HG03378 (cell line): Measurements from ENCODE around the gene MBD6.

Experiments used
- ATAC-seq: cut with Tn5 transposase; IDR thresholded peaks from one replicate; pipeline ENCODE4 v1.9.1; 2021; ENCODE audit warnings: mild to moderate bottlenecking, moderate library complexity; ENCODE audit not compliant: unreplicated experiment

MBD6 gene, protein sequence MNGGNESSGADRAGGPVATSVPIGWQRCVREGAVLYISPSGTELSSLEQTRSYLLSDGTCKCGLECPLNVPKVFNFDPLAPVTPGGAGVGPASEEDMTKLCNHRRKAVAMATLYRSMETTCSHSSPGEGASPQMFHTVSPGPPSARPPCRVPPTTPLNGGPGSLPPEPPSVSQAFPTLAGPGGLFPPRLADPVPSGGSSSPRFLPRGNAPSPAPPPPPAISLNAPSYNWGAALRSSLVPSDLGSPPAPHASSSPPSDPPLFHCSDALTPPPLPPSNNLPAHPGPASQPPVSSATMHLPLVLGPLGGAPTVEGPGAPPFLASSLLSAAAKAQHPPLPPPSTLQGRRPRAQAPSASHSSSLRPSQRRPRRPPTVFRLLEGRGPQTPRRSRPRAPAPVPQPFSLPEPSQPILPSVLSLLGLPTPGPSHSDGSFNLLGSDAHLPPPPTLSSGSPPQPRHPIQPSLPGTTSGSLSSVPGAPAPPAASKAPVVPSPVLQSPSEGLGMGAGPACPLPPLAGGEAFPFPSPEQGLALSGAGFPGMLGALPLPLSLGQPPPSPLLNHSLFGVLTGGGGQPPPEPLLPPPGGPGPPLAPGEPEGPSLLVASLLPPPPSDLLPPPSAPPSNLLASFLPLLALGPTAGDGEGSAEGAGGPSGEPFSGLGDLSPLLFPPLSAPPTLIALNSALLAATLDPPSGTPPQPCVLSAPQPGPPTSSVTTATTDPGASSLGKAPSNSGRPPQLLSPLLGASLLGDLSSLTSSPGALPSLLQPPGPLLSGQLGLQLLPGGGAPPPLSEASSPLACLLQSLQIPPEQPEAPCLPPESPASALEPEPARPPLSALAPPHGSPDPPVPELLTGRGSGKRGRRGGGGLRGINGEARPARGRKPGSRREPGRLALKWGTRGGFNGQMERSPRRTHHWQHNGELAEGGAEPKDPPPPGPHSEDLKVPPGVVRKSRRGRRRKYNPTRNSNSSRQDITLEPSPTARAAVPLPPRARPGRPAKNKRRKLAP

DNA sequence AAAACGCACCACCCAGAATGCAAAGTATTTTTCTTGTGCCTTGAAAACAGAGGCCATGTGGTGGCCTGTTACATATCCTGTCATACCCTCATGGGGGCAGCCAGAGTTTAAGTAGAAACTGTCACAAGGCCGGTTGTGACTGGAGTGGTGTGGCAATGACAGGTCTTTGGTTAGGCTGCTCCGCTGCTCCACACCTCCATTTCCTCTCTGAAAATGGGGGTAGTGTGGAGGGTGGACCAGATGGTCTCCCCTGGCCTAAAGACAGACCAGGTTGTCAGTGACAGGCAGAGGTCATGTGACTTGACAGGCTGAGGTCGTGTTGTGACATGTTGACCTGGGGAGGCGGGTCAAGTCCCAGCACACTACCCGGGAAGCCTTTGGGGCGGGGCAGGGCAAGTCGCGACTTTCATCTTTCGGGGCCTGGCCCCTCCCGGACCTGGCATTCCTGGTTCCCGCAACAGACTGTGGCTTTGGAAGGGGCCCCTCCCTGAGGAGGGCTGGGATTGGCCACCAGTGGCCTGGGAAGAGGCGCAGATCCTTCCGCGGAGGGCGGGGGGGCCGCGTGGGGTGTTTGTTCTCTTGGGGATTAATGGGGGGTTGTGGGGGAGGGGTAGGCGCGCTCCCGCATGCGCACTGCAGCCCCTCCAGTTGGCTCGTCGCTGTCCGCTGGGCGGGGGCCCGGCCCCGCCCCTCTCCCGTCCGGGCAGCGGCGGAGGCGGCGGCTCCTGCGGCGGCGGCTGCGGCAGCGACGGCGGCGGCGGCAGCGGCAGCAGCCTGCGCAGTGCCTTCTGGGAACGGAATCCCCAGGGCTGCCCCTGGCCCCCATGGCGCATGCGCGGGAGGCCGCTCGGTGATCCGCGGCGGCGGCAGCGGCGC lies at the start of gene MBD6:
Gene MBD6 (plus strand): TSS at position 814 of the 876 bp plus-strand sequence. CDS start 1,480 bp downstream, outside the sequence.
- peak; percentile 42 for ATAC-seq

DNA sequence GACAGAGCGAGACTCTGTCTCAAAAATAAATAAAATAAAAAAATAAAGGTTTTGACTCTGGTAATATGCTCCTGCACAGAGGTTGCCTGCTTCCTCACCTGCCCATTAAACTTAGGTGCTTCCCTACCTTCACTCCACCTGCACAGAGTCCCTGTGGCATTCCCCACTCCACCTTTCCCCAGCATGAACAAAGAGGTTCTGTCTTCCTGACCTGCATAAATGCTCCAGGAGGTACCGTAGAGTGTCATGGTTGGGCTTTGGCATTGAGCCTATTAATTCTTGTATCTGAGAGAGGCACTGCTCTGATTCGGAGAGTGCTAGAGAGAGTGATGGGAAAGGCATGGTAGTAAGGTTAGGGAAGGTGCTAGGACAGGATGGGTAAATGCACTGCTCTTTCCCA lies 49.2 kb upstream of the MBD6 start:
- ATAC-seq, result no peak

DNA sequence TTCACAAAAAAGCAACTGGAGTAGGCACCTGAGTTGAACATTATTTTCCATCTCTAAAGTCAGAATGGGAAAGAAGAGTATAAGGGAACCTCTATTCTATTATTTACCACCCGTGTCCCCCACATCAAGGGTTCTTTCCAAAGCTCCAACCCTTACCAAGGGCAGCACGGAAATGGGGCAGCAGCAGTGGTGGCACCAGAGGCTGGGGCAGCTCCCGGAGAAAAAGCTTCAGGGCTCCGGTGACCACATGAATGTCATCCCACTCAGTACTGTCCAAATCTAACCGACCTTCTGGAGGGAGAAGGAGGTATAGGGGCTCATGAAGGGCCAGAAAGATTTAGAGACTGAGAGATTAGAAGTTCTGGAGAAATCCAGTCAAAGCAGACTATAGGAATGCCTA lies 48.7 kb upstream of the MBD6 start:
- no peak for ATAC-seq

DNA sequence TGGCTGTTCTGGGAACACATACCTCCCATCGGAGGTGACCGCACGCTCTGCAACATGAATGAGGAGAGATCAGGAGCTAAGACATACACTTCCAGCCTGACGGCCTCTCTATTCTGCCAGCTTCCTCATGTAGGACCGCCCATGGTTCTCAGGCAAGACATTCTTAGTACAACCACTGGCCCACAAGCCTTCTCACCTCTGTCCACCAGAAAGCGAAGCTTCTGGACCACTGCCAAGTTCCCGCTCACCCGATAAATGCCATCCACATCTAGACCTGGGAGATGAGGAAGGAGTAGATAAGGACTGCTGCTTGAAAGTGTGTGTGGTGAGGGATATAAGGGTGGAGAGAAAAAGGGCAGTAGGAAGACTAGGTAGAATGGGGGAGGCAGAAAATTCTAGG lies 48.2 kb upstream of the MBD6 start:
- ATAC-seq, result no peak

DNA sequence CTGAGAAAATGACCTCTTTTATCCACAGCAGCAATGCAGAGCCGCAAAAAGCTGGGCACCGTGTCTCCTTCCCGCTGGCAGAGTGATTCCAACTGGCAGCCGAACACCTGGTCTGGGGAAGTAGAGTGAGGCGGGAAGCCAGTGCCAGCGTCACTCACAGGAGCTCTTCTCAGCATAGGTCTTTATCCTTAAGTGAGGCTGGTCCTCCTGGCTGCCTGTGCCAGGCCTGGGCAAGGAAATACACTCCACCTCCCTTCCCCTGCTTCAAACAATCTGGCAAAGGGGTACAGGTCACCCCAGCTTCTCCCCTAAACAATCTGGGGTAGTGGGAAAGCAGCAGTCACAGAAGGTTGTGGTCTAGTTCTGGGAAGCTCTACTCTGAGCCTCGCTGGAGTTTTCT lies 47.8 kb upstream of the MBD6 start:
- ATAC-seq, result no peak

DNA sequence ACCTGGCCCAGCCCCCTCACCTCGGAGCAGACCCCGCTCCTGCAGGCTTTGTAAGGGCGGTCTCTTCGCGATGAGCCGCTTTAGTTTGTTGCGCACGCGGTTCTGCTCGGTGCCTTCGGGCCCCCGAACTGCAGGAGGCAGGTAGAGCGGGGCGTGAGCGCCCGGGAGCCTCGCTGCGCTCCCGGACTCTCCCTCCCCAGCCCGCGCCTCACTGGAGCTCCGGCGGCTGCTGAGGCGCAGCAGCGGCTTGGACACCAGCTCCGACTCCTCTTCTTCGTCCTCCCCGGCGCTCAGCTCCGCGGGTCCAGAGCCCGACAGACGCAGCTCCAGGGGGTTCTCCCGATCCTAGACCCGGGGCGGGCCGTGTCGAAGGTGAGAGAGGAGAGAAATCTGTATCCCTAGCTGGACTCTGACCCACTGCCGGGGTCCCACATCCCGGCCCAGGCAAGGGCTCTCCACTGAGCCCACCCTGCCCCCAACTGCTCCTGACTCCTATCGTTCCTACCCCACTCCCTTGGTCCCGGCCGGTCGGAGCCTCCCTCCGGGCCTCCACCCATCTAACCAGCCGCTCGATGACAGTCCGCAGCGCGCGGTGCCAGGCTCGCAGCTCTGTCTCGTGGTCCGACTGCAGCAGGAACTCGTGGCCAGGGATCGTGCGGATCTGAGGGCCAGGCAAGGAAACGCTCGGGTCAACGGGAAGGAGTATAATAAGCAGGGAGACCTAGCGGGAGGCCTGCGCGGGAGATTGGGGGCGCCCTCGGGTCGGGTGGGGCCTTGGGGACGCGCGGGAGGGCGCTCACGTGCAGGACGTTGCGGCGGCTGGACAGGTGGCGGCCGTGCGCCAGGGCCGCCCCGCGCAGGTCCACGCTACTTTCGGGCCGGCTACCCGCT lies 47.1 kb upstream of the MBD6 start:
- peak; percentile 3 for ATAC-seq

DNA sequence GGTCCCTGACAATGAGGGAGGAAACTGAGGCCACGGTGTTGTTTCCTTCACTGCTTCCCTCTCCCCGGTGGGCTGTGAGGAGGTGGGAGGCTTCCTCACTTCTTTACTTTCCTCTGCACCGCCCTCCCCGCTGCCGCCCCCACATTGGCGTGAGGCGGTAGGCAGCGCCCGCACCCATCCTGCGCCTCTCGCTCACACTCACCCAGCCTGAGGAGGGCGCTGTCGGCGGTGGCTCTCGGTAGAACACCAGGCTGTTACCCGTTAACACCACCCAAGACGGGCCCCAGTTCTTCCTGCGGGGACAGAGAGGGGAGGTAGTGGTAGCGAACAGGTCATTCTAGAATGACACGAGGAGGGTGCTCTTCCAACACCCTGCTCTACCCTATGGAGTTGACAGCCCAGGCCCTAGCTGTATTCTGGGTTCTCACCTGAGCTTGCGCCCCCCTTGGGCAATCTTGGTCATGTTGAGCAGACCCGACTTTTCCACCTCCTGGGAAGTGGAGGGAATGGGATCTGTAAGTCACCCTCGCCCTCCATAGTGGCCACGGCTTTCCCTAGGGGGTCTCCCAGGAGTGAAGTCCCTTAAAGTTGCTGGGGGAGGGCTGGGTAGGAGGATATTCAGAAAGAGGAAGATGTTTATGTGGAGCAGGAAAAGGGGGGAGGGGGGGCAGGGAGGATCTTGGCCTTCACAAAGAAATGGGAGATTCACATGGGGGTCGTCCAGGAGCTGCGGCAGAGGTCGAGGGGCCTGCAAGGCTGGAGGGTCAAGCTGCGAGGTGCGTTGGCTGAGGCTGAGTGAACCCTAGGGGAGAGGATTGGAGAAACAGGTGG lies 46.2 kb upstream of the MBD6 start:
- ATAC-seq, result peak; percentile 38

DNA sequence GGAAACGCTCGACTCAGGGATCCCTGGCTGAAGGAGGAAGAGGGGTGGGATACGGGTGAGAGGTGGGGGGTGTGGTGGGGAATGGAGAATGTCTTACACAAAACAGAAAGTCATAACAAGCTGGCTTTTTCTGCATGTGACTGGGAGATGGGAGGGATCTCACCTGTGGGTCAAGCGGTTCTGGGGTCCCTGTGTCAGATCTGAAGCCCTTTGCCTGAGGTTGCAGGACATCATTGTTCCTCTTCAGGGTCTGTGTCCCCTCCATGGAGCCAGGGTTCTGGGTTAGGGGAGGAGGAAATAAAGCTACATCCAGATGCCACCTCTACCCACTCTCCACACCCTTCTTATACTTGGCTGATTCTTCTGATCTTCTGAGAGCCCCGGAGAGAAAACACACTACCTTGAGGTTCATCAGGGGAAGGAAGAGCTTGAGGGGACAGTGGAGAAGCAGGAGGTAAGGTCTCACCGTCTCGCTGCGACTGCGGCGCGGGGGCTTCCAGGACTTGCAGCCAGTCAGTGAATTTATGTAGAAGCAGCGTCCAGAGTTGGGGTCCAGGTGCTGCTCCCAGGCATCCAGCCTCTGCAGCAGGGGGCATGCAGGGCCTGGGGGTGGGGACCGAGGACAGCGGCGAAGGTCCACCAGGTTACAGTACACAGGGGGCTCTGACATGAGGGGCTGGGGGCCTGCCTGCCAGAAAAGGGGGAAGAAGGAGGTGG lies 45.5 kb upstream of the MBD6 start:
- no peak for ATAC-seq

DNA sequence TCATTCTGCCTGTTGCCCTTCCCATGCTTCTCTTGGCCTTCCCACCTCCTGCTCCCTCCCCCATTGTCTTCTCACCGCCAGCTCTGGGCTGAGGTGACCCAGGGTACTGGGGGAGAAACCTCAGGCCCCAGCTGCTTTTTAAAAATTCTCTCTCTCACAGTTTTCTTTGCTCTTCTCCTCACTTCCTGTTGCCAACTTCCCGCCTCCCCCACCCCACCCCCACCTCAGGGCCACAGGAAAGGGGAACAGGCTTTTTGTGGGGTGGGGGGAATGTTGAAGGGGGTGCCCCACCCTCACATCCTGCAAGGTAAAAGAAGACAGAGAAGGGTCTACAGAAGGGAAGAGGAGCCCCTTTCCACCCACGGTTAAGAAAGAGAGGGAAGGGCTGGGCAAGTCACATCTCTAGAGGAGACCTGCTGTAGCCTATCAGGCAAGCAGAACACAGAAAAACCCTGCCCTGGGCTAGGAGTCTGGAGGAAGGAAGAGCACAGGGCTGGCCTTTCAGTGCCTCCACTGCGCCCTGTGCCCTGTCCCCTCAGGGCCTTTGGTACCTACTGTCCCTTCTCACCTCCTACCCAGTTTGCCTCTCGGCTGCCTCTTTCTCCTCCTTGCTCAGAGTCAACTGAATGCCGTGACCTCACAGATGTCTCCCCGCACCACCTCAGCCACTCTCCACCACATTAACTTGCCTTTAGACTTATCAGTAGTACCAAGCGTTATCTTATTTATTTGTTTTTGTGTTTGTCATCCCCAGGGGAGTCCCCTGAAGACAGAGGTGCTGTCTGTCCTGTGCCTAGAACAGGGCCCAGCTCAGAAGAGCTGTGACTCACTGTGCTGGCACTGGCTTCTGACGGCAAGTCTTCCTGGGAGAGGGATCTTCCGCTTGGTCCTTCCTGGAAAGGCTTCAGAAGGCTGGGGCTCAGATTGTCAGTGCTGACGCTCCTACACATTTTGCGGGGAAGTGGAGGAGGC lies 44.6 kb upstream of the MBD6 start:
- peak; percentile 37 for ATAC-seq

DNA sequence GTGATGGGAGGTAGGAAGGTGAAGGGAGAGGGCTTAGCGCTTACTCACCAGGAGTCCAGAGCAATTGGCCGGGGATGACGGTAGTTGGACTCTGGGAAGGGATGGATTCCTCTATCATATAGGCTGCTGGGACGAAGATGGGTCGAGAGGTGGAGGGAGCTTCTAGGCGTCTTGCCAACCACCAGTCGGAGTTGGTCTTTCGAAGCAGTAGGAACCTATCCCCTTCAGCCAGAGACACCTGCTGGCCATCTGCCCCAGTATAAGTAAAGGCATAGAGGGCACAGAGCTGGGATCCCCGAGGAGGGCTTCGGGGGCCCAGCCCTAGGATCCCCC lies 43.6 kb upstream of the MBD6 start:
- ATAC-seq, result no peak

DNA sequence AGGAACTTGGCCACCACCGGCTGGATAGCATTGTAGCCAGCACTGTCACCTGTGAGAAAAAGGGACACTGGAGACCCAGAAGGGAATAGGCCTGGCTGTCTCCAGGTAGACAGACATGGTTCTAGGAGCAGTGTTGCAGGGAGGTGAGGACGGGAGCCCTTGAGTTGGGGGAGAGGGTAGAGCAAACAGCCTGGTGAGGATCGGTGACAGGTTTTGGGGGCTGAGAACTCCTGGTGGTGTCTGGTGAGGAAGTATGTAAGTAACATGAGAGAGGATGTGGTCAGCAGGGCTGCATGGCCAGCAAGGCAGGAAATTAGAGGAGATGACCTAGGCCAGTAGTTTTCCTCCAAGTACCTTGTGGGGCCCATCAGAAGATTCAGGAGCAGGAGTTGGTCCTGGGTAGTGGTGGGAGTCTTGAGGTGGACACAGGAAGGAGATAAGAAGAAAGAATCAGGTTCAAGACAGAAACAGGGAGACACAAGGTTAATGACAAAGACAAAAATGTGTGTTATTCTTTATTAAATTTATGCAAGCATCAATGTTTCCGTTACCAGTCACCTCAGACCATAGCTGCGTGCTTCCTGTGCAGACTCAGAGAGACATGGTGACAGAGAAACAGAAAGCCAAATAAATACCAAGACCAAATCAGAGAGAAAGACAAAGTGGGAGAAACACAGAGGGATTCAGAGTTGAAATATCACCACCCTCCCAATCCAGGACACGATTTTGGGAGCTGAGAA lies 43.1 kb upstream of the MBD6 start, which contains the start of gene ARHGAP9:
Gene ARHGAP9 (minus strand): TSS at position 491 of the 740 bp plus-strand sequence. CDS start 460 bp downstream, at position 31.
- no peak for ATAC-seq

DNA sequence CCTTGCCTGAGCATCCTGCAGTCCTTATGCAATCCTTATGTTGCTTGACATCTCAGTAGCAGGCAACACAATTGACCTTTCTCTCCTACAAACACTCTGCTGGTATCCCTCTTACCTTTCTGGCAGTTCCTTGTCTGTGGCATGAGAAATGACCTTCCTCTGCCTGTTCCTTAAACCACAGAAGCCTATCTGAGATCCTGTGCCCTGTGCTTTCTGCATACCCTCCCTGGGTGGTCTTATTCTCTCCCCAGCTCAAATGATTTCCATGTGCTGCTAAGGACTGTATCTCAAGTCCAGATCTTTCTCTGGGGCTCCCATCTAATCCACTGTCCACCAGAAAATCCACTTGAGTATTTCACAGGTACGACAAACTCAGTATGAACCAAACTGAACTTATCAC lies 41.0 kb upstream of the MBD6 start:
- no peak for ATAC-seq

DNA sequence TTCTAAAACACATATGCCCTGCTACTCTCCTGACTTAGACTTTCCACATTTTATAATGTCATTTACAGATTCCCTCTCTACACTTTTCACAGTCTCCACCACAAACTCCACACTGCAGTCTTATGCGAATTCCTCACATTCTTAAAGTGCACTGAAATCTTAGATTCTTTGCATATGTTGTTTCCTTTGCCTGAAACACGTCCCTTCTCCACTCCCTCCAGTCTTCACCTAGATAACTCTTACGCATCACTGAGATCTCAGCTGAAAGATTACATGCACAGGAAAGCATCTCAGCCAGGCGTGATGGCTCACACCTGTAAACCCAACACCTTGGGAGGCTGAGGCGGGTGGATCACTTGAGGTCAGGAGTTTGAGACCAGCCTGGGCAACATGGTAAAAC lies 39.2 kb upstream of the MBD6 start:
- no peak for ATAC-seq

DNA sequence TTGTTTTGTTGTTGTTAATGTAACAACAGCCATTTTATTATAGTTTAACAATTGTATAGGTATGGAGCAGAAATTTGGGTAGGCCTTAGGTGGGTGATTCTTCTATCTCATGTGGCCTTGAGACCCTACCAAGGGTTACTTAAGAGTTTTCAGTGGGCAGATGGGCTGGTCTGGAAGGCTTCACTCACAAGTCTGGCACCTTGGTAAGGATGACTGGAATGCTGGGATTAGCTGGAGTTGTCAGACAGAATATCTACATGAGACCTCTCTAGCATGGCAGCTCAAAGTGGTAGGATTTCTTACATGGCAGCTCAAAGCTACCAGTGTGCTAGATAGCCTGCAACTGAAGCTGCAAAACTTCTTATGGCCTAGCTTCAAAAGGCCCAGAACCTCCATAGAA lies 36.9 kb upstream of the MBD6 start:
- ATAC-seq, result no peak

DNA sequence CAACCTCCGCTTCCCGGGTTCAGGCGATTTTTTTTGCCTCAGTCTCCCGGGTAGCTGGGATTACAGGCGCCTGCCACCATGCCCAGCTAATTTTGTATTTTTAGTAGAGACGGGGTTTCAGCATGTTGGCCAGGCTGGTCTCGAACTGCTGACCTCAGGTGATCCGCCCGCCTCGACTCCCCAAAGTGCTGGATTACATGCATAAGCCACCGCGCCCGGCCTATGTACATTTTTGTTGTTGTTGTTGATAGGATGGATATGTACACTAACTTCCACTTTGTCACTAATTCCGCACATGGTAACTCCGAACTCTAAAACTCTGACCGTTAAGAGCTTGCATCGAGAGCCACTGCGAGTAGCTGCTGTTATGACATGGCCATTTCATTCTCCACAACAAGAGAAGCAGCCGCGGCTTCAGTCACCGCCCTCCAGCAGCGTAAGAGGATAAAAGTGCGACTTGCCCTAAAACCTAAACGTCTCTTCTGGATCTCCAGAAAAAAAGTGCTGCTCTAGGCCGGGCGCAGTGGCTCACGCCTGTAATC lies 35.5 kb upstream of the MBD6 start:
- ATAC-seq, result no peak
